Measurements from ENCODE around the gene ARHGAP15. TPM values are rescaled to one million over a fixed set of nuclear protein-coding genes. Genes with fewer than 3 reads are reported as not detected.

Gene ARHGAP15
- total RNA-seq: 1 to 10 TPM; 1.5 to 5.9 (median 2.4) TPM
- 1 to 10 TPM; 2.6 to 10.0 TPM for polyA plus RNA-seq
- long read RNA-seq, donor 1, partial matches to known transcripts: 0 of 5 reads
- long read RNA-seq, donor 1, other reads (novel, unspliced or antisense): 3 of 5 reads
- long read RNA-seq, donor 2: 0 reads
- long read RNA-seq, donor 3, partial matches to known transcripts: 1 of 1 reads
- long read RNA-seq, donor 3, other reads (novel, unspliced or antisense): 0 of 1 reads

DNA sequence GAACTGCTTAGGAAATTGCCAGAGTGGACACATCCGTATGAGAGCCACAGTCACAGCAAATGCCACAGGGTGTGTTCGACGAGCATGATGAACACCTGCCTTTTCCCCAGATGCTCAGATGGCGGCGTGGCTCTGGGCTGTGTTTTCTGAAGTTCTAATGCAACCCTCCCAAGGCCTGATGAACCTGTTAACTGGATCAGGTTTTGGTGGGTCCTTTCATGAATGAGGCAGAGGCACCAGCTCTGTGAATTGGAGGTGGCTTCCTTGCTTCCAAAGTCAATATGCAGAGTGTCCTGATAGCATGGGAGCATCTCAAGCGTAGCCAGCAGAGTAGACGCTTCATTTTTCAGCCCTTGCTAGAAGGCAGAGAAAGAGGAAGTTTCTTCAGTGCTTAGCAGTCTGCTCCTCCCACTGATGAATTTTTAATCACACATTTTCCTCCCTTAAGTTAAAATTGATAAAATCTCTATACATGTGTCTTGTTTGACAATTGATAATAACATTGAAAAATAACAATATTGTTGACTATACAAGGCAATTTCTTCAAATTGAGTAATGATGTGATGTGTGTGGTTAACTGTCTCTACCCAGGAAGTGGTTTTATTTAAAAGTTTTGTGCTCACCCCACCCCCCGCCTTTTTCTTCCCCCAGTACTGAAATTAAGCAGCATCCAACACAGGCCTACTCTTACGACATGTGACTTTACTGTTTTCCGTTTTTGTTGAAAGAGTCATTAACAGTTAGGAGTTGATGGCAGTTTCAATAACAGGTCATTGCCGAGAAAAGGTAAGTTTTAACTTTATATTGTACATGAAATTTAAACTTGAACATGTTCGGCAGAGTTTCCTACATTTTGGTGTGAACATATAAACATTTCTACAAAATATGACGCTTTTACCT, at the start of gene ARHGAP15:
Gene ARHGAP15, plus strand, starts transcription at position 739 of the 900 bp plus-strand sequence.
- TF ChIP-seq, protein P1, sequence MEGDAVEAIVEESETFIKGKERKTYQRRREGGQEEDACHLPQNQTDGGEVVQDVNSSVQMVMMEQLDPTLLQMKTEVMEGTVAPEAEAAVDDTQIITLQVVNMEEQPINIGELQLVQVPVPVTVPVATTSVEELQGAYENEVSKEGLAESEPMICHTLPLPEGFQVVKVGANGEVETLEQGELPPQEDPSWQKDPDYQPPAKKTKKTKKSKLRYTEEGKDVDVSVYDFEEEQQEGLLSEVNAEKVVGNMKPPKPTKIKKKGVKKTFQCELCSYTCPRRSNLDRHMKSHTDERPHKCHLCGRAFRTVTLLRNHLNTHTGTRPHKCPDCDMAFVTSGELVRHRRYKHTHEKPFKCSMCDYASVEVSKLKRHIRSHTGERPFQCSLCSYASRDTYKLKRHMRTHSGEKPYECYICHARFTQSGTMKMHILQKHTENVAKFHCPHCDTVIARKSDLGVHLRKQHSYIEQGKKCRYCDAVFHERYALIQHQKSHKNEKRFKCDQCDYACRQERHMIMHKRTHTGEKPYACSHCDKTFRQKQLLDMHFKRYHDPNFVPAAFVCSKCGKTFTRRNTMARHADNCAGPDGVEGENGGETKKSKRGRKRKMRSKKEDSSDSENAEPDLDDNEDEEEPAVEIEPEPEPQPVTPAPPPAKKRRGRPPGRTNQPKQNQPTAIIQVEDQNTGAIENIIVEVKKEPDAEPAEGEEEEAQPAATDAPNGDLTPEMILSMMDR (IDR thresholded peaks at IDR 0.05): no peak
- TF ChIP-seq EP300 (IDR thresholded peaks at IDR 0.05) (no peak), POLR2A (IDR thresholded peaks at IDR 0.05) (no peak)
- WGBS, 3 donors: 84 to 90% (median 86%) methylated on average over 13 of the region's 13 CpGs
- no peak within 1 kb of the TSS for H3K4me3 ChIP-seq
- no peak within 1 kb of the TSS for H3K27ac ChIP-seq
- H3K27me3 ChIP-seq: no peaks in the 10 kb centered on the region
- H3K9me3 ChIP-seq: no peaks in the 10 kb centered on the region
- no peaks in the 10 kb centered on the region for H3K36me3 ChIP-seq
- intact Hi-C loops (cut with DNase I): no loop called here
- no peaks in the 10 kb centered on the region for H3K4me1 ChIP-seq (ENCODE audit: insufficient read depth)
- no peak for DNase-seq

DNA sequence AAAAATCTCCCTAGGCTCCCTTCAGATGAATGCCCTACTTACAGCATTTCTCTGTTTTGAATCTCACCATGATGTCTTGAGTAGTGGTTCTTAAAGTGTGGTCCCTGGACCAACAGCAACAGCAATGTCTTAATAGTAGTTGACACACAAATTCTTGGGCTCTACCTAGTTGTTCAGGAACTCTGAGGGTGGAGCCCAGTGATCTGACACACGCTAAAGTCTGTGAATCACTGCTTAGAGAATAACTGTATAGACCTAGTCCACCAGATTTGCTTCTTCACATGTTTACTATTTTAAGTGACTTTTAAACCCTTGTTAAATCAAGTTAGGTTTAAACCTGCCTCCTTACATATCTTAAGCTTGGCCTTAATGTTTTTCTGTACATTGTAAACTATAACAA, 47.6 kb upstream of the ARHGAP15 start:
- H3K27ac ChIP-seq: no peak overlapping the region
- no peak for DNase-seq
- H3K27me3 ChIP-seq: no peaks in the 10 kb centered on the region
- WGBS, 3 donors: 86 to 93% (median 91%) methylated on average over 1 of the region's 1 CpG
- TF ChIP-seq, protein P1 (IDR thresholded peaks at IDR 0.05): no peak
- TF ChIP-seq POLR2A (IDR thresholded peaks at IDR 0.05) (no peak), EP300 (IDR thresholded peaks at IDR 0.05) (no peak)
- H3K9me3 ChIP-seq: no peaks in the 10 kb centered on the region
- no peaks in the 10 kb centered on the region for H3K4me1 ChIP-seq (ENCODE audit: insufficient read depth)
- H3K4me3 ChIP-seq: no peak overlapping the region
- no peaks in the 10 kb centered on the region for H3K36me3 ChIP-seq
- intact Hi-C loops (cut with DNase I): no loop called here

DNA sequence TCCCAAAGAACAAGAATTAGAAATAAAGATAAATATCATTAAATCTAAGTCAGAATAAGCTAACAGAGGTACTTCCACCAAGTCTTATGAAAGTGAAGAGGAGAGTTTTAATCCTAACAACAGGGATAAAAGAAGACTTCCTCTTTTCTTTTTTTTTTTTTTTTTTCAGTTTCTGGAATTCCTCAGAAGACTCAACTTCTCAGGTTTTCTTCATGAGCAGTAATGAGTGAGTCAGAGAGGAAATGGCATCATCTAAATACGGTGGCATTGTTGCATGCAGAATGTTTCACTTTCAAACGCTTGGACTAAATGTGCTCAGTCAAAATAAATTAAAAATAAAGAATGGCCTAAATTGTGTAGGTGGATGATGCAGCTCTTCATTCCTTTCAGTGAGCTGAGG, 45.6 kb upstream of the ARHGAP15 start:
- WGBS, 3 donors: 48 to 59% (median 59%) methylated on average over 2 of the region's 2 CpGs
- Histone ChIP-seq H3K27me3 (no peaks in the 10 kb centered on the region), H3K9me3 (no peaks in the 10 kb centered on the region), H3K4me3 (no peak overlapping the region), H3K36me3 (no peaks in the 10 kb centered on the region), H3K4me1 (ENCODE audit: insufficient read depth) (no peaks in the 10 kb centered on the region), H3K27ac (no peak overlapping the region)
- DNase-seq: no peak
- TF ChIP-seq, protein P1 (IDR thresholded peaks at IDR 0.05): no peak
- TF ChIP-seq POLR2A (IDR thresholded peaks at IDR 0.05) (no peak), EP300 (IDR thresholded peaks at IDR 0.05) (no peak)
- intact Hi-C loops (cut with DNase I): no loop called here

DNA sequence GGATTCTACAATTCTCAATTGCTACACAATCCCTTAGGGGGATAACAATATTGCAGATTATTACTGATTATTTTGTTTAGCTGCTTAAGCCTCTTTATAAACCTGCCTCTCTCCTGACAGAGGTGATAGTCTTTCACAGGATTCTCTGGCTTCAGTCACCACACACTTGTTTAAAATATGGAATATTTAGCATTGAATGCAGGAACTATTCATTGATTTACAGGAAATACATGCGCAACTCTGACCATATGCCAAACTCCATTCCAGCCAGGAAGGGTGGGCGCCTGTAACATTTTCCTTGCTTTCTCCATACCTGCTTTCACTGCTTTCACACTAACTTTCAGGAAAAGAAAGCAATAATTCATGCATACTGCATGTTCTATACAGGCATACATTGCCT, 44.8 kb upstream of the ARHGAP15 start:
- intact Hi-C loops (cut with DNase I): no loop called here
- Histone ChIP-seq H3K4me3 (no peak overlapping the region), H3K27me3 (no peaks in the 10 kb centered on the region), H3K4me1 (ENCODE audit: insufficient read depth) (no peaks in the 10 kb centered on the region), H3K36me3 (no peaks in the 10 kb centered on the region), H3K27ac (no peak overlapping the region), H3K9me3 (no peaks in the 10 kb centered on the region)
- TF ChIP-seq POLR2A (IDR thresholded peaks at IDR 0.05) (no peak), EP300 (IDR thresholded peaks at IDR 0.05) (no peak)
- TF ChIP-seq, protein P1 (IDR thresholded peaks at IDR 0.05): no peak
- no peak for DNase-seq
- 89 to 96% (median 92%) methylated on average over 2 of the region's 2 CpGs for WGBS, 3 donors
